H54 (cell line): ENCODE data around the gene MICA.
"Not testable (repeated sequence)": the region's sequence is repeated elsewhere in the genome, so short reads cannot be mapped to it uniquely, and the experiment has no call there.

Experiments
- DNase-seq: peaks from one replicate; pipeline ENCODE4 v3.0.0; 2011; ENCODE audit warnings: low spot score, mixed read lengths; ENCODE audit not compliant: insufficient read length
- FAIRE-seq: peaks from 3 replicates; lab custom pipeline; 2011; peaks lifted over from hg19 to GRCh38; lab: Jason Lieb, UNC
- POLR2A ChIP-seq: IDR thresholded peaks from 2 replicates; pipeline ENCODE4 v1.6.1; 2011; ENCODE audit warnings: low read depth, mild to moderate bottlenecking, low read length

MICA gene

GRCh38 chr6:31450751-31451150 lies 47.4 kb downstream of the MICA start:
- DNase-seq (no peak), FAIRE-seq (peak; percentile 6)
- no peak for TF ChIP-seq POLR2A

GRCh38 chr6:31452859-31453258 lies 49.5 kb downstream of the MICA start:
- DNase-seq, result no peak
- FAIRE-seq, result no peak
- TF ChIP-seq POLR2A, result no peak

- DNase-seq, result no peak
Observed at GRCh38 chr6:31453259-31453658, 49.9 kb downstream of the MICA start.

GRCh38 chr6:31459864-31460263 lies 56.5 kb downstream of the MICA start:
- not testable (repeated sequence) for DNase-seq, FAIRE-seq

More at GRCh38 chr6:31453259-31453658, 49.9 kb downstream of the MICA start:
- no peak for FAIRE-seq
- TF ChIP-seq POLR2A, result no peak

- FAIRE-seq, result no peak
- no peak for DNase-seq
- TF ChIP-seq POLR2A, result no peak
Observed at GRCh38 chr6:31460361-31461025, 57.1 kb downstream of the MICA start.

GRCh38 chr6:31462026-31462963 lies 58.9 kb downstream of the MICA start:
- FAIRE-seq (no peak), DNase-seq (no peak)
- no peak for TF ChIP-seq POLR2A

GRCh38 chr6:31462964-31463870 lies 59.8 kb downstream of the MICA start:
- DNase-seq (peak; percentile 66), FAIRE-seq (peak; percentile 23)
- no peak for TF ChIP-seq POLR2A

- no peak for FAIRE-seq
- no peak for DNase-seq
- no peak for TF ChIP-seq POLR2A
Observed at GRCh38 chr6:31464252-31465184, 61.1 kb downstream of the MICA start.
